ENCODE data around the gene TBC1D16.

Gene TBC1D16

GRCh38 chr17:79936641-79937381, 98.9 kb downstream of the TBC1D16 start:
- no peak for DNase-seq

DNA sequence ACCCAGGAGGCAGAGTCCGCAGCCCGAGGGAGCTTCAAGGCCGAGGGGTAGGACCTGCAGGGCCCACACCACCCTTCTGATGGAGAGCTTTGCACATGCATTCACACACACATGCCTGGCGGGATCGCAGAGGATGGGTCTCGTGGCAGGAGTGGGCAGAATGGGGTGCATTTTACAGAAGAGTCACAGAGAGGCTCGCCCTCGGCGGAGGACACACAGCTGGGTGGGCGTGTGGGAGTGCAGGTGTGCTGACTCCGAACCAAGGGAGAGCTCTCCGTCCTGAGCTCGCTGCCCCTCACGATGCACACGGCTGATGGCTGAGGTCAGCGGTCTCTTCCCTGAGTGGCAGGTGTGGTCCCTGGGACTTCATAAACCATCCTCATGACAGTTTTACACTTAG, 99.6 kb downstream of the TBC1D16 start:
- no peak for DNase-seq

- DNase-seq, result no peak
Observed at GRCh38 chr17:79935197-79935885, 100.3 kb downstream of the TBC1D16 start.

DNA sequence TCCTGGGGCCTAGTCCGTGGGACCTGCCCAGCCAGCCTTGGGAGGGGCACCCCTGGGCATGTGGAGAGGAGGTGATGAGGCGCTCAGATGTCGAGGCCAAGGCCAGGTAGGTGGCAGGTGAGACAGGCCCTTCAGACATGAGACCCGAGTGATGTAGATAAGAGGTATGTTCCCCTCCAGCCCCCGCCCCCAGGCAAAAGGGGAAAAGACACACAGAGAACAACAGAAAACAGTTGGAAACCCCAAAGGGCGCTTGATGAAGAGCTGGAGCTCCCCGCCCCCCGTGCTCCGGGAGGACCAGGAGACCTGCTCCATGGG, 101.1 kb downstream of the TBC1D16 start:
- DNase-seq, result no peak

DNA sequence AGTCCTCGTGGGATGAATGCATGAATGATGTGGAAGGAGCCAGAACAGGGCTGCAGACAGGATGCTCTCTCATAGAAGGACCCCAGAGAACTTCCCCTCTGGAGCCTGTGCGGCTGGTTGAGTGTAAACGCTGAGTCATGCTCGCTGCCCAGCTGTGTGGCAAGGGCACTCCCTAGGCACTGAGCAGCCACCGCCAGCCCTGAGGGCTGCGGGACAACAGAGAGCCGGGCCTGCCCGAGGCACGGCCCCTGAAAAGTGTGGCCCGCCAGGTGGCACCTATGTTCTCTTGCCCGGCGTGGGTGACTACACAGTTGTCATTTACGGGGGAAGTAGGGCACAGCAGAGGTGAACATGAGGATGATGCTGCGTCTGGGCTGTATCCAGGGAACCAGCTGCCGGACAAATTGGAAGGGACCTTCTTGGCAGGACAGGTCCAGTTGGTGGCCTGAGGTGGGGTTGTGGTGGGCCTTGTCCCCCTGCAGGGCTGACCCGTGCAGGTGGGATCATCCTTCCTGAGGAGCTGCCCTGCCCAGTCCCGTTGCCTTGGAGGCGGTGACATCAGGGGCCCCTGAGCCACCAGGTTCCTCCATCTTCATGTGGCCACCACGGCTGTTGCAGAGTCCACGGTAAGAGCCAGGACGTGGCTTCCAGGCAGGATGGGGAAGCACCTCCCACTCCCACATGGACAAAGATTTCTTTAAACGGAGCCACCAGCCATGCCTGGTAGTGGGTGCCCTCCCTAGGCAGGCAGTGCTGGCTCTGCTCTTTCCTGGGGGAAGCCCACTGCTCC, 101.6 kb downstream of the TBC1D16 start:
- no peak for DNase-seq

- DNase-seq, result no peak
Observed at GRCh38 chr17:79932451-79933306, 103.0 kb downstream of the TBC1D16 start.

DNA sequence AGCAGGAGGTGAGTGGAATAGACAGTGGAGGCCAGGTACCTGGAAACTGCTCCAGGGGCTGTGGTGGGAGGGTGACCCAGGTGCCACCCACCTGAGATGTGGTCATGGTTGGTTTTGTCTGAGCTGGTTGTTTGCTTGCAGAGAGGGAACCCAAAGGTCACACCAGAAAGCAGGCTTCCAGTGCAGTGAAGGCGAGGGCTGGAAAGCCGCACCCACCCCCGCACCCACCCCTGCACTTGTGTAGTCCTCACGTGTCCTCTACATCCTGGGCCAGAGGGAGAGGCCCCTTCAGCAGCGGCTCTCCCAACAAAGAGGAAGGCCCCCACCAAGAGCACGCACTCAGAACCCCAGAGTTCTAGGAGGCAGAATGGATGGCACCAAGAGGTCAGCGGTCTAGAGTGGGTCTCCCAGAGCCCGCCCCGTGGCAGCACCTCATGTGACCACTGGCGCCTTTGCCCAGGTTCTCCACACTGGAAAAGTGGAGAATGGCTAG, 103.8 kb downstream of the TBC1D16 start:
- DNase-seq, result no peak

- no peak for DNase-seq
Observed at GRCh38 chr17:79930877-79931816, 104.5 kb downstream of the TBC1D16 start.

DNA sequence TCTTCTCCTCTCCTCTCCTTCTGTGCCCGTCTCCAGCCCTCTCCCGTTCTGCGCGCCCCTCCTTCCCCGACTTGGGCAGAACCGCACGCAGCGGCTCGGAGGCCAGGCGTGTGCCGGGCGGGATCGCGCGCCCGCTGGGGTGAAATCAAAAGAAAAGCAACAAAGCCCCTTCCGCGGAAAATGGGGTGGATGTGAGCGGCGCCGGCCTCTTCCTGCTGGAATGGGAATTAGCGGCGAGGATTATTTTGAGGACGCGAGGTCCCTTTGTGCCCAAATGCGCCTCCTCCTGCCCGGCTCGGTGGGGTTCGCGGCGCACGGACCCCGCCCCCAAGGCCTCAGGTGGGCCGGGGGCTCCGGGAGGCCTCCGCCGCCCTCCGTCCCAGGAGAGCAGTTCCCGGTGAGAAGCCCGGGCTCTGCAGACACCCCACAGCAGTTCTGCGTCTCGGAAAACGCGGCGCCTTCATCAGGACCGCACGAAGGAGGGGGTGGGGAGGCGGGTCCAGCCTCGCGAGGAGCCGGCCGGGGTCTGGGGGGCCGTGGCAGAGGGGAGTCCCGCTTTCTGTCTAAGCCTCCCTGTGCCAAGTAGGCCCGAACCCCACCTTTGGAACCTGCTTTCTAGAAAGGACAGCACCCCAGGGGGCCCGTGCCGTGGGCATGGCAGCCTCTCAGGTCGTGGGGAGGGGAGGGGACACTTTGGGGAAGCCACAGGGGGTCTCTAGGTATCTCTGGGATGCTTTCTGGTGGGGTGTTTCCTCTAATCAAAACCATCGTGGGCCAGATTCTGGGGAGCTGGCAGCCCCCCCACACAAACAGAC, 105.4 kb downstream of the TBC1D16 start:
- DNase-seq, result no peak

DNA sequence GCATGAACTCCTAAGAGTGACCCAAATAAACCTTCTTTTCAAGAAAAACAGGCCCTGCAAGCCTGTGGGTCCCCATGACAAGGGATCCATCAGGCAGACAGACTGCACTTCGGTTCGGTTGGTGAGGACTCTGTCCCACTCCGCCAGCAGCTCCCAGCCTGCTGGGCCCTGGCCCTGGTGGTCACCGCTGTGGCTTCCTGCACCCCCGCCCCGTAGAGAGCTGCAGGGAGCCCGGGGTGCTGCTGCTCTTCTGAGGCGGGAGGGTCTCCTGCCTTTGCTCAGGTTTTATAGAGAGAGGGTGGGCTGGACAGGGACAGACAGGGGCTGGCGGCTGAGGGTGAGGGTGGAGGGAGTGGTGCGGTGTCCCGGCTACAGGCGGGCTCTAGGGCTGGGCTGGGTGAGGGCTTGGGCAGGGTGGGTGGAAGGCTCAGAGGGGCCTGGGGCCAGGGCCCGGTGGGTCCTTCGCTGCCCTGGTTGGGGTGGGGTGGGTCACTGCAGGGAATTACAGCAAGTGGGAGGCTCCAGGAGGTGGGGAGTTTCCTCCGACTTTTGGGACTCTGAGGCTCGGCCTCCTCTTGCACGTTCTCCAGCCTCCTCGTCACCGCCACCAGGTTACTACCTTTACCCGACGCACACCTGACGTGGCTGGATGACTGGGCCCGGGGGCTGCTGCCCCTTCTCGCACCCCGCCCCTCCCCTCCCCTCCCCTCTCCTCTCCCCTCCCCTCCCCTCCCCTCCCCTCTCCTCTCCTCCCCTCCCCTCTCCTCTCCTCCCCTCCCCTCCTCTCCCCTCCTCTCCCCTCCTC, 106.2 kb downstream of the TBC1D16 start:
- no peak for DNase-seq

GRCh38 chr17:79928502-79929256, 107.0 kb downstream of the TBC1D16 start:
- no peak for DNase-seq

- no peak for DNase-seq
Observed at GRCh38 chr17:79927688-79928501, 107.8 kb downstream of the TBC1D16 start.

DNA sequence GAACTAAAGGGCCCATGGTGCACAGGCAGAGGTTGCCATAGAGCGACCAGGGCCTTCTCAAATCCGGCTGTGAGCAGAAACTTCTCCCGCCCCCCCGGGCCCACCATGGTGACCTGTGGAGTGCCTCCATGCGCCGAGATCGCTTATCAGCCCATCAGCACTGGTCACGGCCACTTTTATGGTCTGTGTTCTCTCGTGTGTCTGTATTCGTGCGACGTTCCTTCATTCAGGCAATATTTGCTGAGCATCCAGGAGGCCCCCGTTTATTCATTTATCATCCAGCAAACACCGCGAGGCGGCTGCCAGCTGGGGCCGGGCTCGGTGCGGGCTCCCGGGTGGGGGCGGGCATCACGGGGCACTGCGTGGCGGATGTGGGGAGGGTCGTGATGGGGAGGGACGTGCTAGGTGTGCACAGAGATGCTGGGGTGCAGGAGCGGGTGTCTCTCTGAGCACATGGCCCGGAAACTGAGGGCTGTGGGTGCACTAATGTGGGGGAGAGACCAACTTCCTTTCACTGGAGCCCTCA, 108.5 kb downstream of the TBC1D16 start:
- no peak for DNase-seq

GRCh38 chr17:79926605-79927135, 109.0 kb downstream of the TBC1D16 start:
- no peak for DNase-seq

- DNase-seq, result no peak
Observed at GRCh38 chr17:79926142-79926604, 109.5 kb downstream of the TBC1D16 start.

DNA sequence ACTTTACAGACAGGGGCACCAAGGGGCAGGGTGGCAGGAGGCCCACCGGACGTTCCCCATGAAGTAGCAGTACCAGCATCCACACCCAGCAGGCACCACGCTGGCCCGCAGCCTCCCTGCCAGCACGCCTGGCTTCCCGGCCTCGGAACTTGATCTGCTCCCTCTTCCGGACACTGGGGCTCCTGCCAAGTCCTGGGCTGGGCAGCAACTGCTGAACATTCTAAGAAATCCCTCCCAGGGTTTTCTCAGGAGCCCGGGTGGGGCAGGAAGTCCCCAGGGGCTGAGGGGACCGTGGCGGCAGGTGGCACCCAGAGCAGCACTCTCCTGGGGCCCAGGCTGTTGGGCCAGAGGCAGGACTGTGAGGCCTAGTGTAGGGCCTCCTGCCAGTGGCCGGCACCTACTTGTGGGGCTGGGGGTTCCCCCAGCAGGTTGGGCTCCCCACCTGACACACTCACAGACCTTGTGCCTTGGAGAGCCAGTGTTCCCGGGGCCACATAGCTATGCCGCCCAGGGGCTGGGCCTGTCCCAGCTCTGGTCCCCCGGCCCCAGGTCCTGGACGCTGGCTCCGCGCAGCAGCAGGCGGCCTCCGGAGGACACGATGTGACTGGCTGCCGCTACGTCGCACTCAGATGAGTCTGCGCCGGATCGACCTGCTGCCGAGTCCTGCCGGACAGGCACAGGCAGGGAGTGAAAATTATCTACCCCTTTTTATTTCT, 110.3 kb downstream of the TBC1D16 start:
- DNase-seq, result no peak

GRCh38 chr17:79924639-79924976, 111.1 kb downstream of the TBC1D16 start:
- DNase-seq, result no peak

Data from cortex of kidney (tissue), 1 donor.